Suppressor macrophage (primary cell): ENCODE data around the gene MYRIP.
"Not testable (repeated sequence)": the region's sequence is repeated elsewhere in the genome, so short reads cannot be mapped to it uniquely, and the experiment has no call there.

Experiments
- DNase-seq, 4 experiments: peaks; one replicate each; pipeline ENCODE4 v3.0.0-alpha.2; 2020 to 2022

The MYRIP gene

DNA sequence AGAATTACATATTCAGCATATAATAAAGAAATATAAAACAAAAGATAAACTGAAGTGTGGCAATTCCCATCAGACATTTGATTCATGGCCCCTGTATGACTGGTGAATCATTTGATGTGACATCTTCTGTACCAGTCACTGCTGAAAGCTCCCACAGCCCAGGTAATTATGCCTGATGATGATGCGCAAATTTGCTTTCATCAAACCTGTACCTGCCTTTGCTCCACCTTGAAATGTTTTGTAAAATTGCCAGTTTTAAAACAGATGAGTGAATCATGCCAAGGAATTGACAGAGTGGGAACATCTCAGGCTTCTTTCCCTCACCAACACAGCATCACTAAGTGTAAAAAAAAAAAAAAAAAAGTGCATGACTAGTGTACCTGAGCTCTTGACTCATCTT, 433.6 kb downstream of the MYRIP start:
- no peak for DNase-seq

GRCh38 chr3:40247714-40248454, 438.5 kb downstream of the MYRIP start:
- no peak for DNase-seq

DNA sequence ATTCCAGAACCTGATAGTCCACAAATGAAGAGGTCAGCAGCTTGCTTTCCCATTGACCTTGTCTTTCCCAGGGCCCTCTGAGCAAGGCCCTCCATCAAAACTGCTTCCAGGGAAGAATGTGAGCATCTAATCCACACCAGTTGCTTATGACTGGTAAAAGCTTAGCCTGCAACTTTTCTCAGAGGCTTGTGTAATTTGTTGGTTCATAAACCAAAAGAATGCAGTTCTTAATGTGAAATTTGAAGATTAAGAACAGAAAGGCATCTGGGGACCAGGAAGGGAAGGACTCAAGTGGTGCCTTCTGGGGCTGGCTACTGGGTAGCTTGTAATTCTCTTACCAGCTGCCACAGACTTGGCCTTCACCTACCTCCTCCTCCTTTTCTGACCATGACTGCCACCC, 439.2 kb downstream of the MYRIP start:
- no peak for DNase-seq

- DNase-seq, result no peak
Measured at GRCh38 chr3:40249168-40249567, 439.8 kb downstream of the MYRIP start.

DNA sequence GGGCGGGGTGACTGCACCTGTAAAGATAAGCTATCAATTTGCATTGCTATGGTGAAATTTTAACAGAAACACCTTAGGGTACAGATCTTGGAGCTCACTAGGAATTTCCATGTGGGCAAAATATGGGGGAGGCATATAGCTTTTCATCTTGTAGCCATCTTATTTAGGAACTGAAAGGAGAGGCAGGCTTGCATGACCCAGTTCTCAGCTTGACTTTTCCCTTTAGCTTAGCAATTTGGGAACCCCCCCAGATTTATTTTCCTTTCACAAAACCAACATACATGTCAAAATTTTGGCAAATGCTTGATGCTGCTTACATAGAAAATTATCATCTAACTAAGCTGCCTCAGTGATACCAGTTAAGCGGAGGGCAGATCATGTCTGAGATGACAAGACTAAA, 445.1 kb downstream of the MYRIP start:
- no peak for DNase-seq

DNA sequence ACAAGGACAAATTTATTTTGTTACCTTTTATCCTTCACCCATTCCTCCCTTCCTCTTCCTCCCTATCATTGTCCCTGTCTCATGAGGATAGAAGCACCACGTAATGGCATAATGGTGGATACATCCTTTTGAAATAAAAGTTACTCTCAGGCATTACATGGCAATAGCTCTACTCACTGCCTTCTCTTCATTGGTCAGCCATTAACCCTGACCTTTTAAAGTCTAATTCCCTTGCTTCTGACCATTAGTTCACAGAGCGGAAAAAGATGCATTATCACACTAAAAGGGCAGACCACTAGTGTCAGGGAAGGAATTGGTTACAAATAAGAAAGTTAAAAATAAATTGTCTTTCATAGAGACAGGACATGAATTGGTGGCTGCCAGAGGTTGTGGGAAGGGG, 445.5 kb downstream of the MYRIP start:
- DNase-seq, result no peak

DNA sequence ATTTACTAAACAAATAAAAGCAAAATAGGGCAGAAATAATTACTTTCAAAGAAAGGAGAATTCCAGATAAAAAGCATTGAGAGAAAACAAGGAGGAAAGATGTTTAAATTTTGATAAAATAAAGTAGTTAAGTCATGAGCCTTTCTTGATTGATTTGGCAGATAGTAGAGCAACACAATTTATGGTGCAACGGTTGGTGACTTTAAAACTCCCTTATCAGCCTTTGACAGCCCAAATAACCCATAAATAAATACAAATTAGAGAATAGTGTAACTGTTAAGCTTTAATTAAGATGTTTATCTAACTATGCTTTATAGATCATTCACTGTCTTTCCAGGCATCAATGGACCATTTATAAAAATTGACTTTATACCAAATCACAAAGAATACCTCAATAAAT, 446.1 kb downstream of the MYRIP start:
- DNase-seq, result no peak

- DNase-seq, result no peak
Measured at GRCh38 chr3:40258064-40258463, 448.7 kb downstream of the MYRIP start.

DNA sequence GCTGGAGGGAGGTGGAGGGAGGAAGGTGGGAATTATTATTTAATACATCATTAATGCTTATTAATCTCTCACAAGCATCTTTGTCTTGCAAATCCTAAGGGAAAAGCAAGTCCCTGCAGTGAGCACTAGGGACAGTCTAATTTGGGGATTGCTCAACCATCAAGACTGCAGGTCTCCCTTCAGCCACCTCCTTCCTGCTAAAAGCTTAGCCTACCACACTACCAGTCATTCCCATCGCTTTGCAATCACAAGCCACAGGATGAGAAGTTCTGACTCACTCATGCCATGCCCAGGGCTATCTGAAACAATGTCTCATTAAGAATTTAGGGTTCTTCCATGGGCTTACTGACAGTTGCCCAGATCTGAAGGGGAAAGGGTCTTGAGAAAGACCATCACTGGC, 449.1 kb downstream of the MYRIP start:
- peak in 3 of 4 experiments; percentile 31 to 39 (median 38) for DNase-seq

DNA sequence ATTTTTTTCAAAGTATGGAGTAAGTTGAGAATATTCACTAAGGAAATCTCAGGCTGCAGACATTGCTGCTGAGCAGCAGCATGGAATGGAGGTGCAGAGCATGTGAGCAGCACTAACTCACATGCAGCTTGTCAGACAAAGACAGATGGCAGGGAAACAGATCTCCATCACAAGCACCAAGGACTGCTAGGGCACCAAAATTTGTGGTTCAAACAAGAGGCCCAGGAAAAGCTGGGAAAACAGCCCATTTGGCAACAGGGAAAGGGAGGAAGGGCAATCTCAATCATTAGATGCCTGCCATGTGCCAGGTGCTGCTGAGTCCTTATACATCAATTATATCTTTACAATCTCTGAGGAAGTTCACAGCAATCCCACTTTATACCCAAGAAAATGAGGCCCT, 452.9 kb downstream of the MYRIP start:
- no peak for DNase-seq

DNA sequence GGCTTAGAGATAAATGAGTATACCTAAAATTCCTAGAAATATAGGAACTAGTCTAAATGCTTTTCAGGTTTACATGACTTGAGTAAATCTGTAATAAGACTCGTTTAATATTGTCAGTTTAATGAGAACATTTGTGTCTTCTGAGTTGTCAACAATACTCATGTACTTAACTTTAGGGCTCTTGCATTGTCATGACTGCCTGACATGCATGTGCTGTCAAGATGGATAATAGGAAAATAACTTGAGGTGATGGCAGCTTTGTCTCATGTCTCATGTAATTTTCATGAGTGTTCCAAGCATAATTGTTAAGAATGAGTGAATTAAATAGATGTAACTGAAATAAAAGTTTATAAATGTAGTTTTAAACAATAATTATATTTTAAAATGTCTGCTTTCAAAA, 455.0 kb downstream of the MYRIP start:
- DNase-seq, result no peak

- no peak for DNase-seq
Measured at GRCh38 chr3:40265181-40265580, 455.8 kb downstream of the MYRIP start.

GRCh38 chr3:40267937-40268724, 458.7 kb downstream of the MYRIP start:
- no peak for DNase-seq

DNA sequence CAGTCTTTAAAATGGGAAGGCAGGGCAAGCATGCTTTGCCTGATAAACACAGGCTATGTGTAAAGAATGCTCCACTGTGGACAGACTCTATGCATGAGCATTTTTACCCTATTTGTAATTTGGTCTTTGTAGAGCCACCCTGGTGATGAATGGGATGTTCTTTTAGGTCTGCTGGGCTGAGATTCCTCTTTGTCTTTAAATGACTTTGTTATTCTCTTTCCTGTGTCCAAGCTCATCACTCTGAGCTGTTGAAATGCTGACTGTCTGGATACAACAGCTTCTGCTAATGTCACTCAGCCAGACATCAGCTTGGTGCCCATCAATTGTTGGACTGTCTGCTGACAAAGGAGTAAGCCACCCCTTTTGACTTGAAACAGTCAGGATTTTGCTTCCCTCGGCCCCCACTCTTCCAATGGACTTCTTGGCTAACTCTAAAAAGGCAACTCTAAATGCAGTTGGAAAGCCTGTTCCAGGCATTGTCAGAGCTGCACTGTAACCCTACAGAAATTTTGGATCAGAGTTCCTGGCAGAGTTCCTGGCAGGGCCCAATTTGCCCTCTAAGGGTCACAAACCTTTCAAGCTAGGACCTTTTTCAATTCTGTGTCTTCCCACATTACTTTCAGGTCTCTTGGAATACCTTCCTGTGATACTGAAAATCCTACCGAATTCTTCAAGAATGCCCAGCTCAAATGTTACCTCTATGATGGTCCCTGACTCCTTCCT, 459.6 kb downstream of the MYRIP start:
- DNase-seq, result no peak

- DNase-seq, result no peak
Measured at GRCh38 chr3:40278791-40279190, 469.4 kb downstream of the MYRIP start.

DNA sequence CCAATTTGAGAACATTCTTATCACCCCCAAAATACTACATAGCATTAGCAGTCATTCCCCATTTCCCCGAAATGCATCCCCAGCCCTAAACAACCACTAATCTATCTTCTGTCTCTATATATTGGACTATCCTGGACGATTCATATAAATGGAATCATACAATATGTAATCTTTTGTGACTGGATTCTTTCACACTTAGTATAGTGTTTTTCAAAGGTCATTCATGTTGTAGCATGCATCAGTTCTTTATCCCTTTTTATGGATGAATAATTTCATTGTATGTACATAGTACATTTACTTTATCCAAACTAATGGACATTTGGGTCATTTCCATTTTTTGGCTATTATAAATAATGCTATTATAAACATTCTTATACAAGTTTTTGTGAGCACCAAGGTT, 472.6 kb downstream of the MYRIP start:
- no peak for DNase-seq

DNA sequence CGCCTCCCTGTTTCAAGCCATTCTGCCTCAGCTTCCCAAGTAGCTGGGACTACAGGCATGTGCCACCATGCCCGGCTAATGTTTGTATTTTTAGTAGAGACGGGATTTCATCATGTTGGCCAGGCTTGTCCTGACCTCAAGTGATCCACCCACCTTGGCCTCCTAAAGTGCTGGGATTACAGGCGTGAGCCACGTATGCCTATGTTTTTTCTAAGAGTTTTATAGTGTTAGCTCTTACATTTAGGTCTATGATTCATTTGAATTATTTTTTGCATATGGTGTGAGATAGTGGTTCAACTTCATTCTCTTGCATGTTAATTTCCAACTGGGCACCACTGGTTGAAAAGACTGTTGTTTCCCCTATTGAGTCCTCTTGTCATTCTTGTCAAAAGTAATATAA, 473.6 kb downstream of the MYRIP start:
- DNase-seq, result not testable (repeated sequence)

DNA sequence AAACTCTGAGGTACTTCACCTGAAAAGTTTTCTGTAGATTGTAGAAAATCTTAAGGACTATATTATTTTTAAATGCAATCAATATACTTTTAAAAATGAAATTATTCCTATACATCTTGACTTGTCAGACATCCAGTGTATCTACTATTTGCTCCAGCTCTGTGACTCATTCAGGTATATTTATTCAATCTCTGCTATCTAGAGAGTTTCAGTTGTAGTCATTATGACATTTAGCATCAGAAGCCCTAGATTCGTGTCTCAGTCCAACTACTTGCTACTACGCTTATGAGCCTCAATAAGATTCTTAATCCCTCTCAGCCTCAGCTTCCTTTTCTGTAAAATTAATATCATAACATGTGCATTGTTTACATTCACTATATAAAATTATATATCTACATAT, 477.8 kb downstream of the MYRIP start:
- DNase-seq, result no peak

DNA sequence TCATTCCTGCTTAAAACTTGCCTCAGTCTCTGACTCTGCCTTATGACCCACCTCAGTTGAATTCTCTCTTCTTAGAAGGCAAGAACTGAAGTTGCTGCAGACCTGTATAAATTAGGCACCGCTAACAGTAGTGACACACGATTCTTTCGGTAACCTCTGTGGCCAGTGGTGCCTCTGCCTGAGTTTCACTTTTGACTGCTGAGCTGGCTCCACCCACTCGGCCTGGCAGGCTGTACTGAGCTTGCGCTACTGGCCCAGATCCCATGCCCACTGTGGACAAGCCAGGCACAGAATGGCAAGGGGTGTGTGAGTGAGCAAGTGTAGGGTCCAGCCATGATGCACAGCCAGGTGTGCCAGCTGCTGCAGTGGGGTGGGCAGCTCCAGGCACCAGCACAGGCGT, 481.0 kb downstream of the MYRIP start:
- DNase-seq, result no peak

- DNase-seq, result no peak
Measured at GRCh38 chr3:40291471-40291870, 482.1 kb downstream of the MYRIP start.

DNA sequence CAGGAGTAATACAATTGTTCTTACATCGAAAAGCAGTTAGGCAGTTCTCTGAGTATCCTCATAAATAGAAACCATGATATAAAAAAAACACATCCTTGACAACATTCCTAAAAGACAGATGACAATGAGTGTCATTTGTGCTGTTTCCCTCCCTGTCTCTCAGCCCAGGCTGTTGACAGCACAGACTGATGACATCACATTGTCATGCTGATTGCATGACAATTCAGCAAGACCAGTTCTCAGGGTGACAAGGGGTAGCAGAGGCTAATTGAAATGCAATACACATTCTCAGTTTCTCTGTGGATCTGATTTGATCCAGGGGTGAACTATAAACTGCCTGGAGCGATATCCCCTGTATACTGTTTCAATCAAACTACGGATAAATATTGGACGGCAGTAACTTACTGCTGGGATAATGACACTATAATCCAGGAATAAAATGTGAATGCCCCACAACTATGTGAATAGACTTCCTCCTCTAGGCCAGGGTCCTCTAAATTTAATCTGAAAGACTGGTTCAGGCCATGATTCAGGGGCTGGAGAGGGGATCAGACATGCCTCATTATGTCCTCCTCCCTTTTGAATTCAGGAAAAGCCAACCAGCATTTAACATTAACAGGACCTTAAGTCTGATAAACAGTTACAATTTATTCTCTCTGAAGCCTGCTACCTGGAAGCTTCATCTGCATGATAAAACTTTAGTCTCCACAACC, 483.4 kb downstream of the MYRIP start:
- DNase-seq, result peak in 3 of 4 experiments; percentile 33 to 52 (median 50)

- no peak for DNase-seq
Measured at GRCh38 chr3:40294434-40294833, 485.0 kb downstream of the MYRIP start.

DNA sequence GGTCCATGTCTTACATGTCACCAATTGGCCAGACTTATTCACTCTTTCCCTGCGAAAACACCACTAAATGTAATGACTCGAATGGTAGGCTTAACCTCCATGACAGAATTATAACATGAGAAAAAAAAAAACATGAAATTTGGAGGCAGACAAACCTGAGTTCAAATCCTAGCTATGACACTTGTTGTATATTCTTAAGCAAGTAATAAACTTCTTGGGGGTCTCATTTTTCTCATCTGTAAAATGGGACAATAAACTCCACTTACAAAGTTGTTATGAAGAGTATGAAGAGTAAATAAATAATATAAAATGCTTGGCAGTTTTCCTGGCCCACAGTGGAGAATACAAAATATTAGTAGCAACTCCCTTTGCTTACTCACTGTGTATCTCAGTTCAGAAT, 488.7 kb downstream of the MYRIP start:
- no peak for DNase-seq
